GM12801 (cell line): ENCODE results near the gene GXYLT2.

Source experiments
- CTCF ChIP-seq: IDR thresholded peaks from one replicate; pipeline ENCODE4 v1.5.1; 2011; ENCODE audit warnings: control low read depth; ENCODE audit not compliant: insufficient read length; ENCODE audit errors: extremely low read depth

The GXYLT2 gene

GRCh38 chr3:72977060-72977808 is 89.4 kb downstream of the GXYLT2 start:
- TF ChIP-seq CTCF, result no peak

GRCh38 chr3:72982609-72983366 is 94.9 kb downstream of the GXYLT2 start:
- TF ChIP-seq CTCF, result no peak

GRCh38 chr3:72985576-72985975 is 97.7 kb downstream of the GXYLT2 start:
- no peak for TF ChIP-seq CTCF

GRCh38 chr3:72990701-72991395 is 103.0 kb downstream of the GXYLT2 start:
- no peak for TF ChIP-seq CTCF

GRCh38 chr3:72991522-72991921 is 103.7 kb downstream of the GXYLT2 start:
- no peak for TF ChIP-seq CTCF

GRCh38 chr3:72993391-72993790 is 105.5 kb downstream of the GXYLT2 start:
- no peak for TF ChIP-seq CTCF

GRCh38 chr3:72995337-72995736 is 107.5 kb downstream of the GXYLT2 start:
- no peak for TF ChIP-seq CTCF
